Measurements from ENCODE around the gene FSTL3. TPM values are rescaled to one million over a fixed set of nuclear protein-coding genes. Genes with fewer than 3 reads are reported as not detected.

The FSTL3 gene
- total RNA-seq, 2 experiments from 2014 or later = 3.4 to 7.3 TPM

DNA sequence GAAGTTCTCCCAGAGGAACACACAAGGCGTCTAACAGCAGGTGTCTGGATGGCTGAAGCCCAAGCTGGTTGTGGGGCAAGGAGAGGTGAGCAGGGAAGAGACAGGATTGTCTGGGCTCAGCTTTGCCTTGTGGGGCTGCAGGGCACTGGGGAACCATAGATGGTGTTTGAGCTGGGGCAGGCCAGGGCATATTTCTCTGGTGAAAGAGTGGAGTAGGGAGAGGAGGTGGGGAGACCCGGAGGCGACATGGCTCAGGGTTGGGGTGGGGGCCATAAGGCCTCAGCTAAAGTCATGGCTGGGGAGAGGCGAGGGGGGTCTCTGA lies 27.1 kb downstream of the FSTL3 start:
- Histone ChIP-seq H3K4me2 (ENCODE audit: low read length) (peak overlapping the region; percentile 51), H3K4me3 (ENCODE audit: low read depth, low read length, poor library complexity, severe bottlenecking) (peak overlapping the region; percentile 44), H3K9me2 (ENCODE audit: insufficient read depth, low read length) (no peaks in the 10 kb centered on the region), H3K9me3 (ENCODE audit: low read length) (no peaks in the 10 kb centered on the region), H3K79me2 (ENCODE audit: insufficient read depth, low read depth, low read length) (no peaks in the 10 kb centered on the region), H3K36me3 (ENCODE audit: insufficient read depth, low read length) (no peaks in the 10 kb centered on the region), H3K27ac (ENCODE audit: low read depth, low read length, poor library complexity, severe bottlenecking) (no peak overlapping the region), H4K20me1 (ENCODE audit: insufficient read depth, low read length) (no peaks in the 10 kb centered on the region), H2AFZ (ENCODE audit: low read length) (peak overlapping the region; percentile 70; the same call in 1 of the 2 replicates), H3K4me1 (ENCODE audit: insufficient read depth, low read length, poor library complexity, severe bottlenecking) (peaks cover 13% of the 10 kb centered on the region)
- BruUV-seq (replicated peaks) = no TSS peak
- DNase-seq (ENCODE audit: low spot score) = no peak
- TF ChIP-seq CTCF (conservative IDR thresholded peaks at IDR 0.05; ENCODE audit: low read length) (no peak), EZH2phosphoT487 (IDR thresholded peaks at IDR 0.05; ENCODE audit: borderline replicate concordance, low read depth, low read length) (no peak)
- ChIA-PET POLR2A (interaction anchor here (0.7 to 1.1 kb wide), 2 partner anchors 22 to 273 kb away, joined by 4 read pairs; no protein-coding TSS in a partner anchor), CTCF (ENCODE audit: unreplicated experiment) (interaction anchor here (0.6 kb wide), 2 partner anchors 35 to 48 kb away, joined by 3 read pairs; no protein-coding TSS in a partner anchor)
- intact Hi-C loops (cut with micrococcal nuclease; ENCODE audit: unreplicated experiment) = no loop called here

DNA sequence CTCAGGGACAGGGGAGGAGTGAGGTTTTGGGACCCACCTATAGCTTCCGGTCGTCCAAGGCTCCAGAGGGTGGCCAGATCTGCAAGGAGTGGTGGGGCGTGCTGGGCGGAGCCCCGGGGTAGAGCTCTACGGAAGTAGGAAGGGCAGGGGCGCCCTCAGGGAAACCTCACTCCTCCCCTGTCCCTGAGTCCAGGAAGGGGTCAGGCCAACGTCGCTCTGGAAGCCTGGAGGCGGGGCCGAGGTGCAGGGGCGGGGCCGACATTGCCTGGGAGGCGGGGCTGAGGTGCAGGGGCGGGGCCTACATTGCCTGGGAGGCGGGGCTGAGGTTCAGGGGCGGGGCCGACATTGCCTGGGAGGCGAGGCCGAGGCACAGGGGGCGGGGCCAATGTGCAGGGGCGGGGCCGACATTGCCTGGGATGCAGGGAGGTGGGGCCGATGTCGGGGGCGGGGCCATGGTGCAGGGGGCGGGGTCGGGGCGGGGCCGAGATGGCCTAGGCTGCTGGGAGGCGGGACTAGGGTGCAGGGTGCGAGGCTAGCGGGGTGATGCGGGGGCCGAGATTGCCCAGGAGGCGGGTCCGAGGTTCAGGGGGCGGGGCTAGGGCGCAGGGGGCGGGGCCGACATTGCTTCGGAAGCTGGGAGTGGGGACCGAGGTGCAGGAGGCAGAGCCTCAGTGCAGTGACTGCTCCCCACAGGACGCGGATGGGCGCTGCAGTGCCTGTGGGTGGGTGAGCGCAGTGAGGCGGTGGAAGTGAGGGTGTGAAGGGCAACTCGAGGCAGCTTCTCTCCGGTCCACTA lies 27.7 kb downstream of the FSTL3 start:
- POLR2A ChIA-PET = interaction anchor here (1.1 kb wide), 1 partner anchor 23 kb away, joined by 4 read pairs; no protein-coding TSS in a partner anchor
- peak; percentile 81 for DNase-seq (ENCODE audit: low spot score)
- Histone ChIP-seq H3K79me2 (ENCODE audit: insufficient read depth, low read depth, low read length) (no peaks in the 10 kb centered on the region), H2AFZ (ENCODE audit: low read length) (peak overlapping the region; percentile 70; the same call in 1 of the 2 replicates), H3K27ac (ENCODE audit: low read depth, low read length, poor library complexity, severe bottlenecking) (no peak overlapping the region), H3K4me2 (ENCODE audit: low read length) (peak overlapping the region; percentile 51), H3K9me3 (ENCODE audit: low read length) (no peaks in the 10 kb centered on the region), H3K9me2 (ENCODE audit: insufficient read depth, low read length) (no peaks in the 10 kb centered on the region), H3K4me1 (ENCODE audit: insufficient read depth, low read length, poor library complexity, severe bottlenecking) (peaks cover 13% of the 10 kb centered on the region), H3K4me3 (ENCODE audit: low read depth, low read length, poor library complexity, severe bottlenecking) (peak overlapping the region; percentile 44), H4K20me1 (ENCODE audit: insufficient read depth, low read length) (no peaks in the 10 kb centered on the region), H3K36me3 (ENCODE audit: insufficient read depth, low read length) (no peaks in the 10 kb centered on the region)
- intact Hi-C loops (cut with micrococcal nuclease; ENCODE audit: unreplicated experiment) = no loop called here
- no TSS peak for BruUV-seq (replicated peaks)
- CTCF ChIA-PET (ENCODE audit: unreplicated experiment) = interaction anchor here (0.6 kb wide), 2 partner anchors 35 to 49 kb away, joined by 3 read pairs; no protein-coding TSS in a partner anchor
- no peak for TF ChIP-seq EZH2phosphoT487 (IDR thresholded peaks at IDR 0.05; ENCODE audit: borderline replicate concordance, low read depth, low read length)
- no peak for TF ChIP-seq CTCF (conservative IDR thresholded peaks at IDR 0.05; ENCODE audit: low read length)

DNA sequence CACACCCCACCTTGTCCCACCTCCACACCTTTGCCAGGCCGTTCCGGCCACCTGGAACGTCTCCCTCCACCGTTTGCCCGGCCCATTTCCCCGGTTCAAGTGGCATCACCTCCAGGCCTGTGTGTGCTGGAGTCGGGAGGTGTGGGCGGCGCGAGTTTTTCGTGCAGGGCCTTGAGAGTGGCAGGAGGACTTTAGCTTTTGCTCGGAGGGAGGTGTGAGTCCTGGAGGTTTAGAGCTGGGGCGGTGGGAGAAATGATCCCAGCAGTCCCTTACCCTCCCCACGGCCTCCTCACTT lies 28.2 kb downstream of the FSTL3 start:
- H3K9me2 ChIP-seq (ENCODE audit: insufficient read depth, low read length) = no peaks in the 10 kb centered on the region
- ChIA-PET POLR2A (no interaction called here), CTCF (ENCODE audit: unreplicated experiment) (no interaction called here)
- no peak for DNase-seq (ENCODE audit: low spot score)
- no peaks in the 10 kb centered on the region for H3K9me3 ChIP-seq (ENCODE audit: low read length)
- intact Hi-C loops (cut with micrococcal nuclease; ENCODE audit: unreplicated experiment) = no loop called here
- no peak overlapping the region for H3K27ac ChIP-seq (ENCODE audit: low read depth, low read length, poor library complexity, severe bottlenecking)
- H4K20me1 ChIP-seq (ENCODE audit: insufficient read depth, low read length) = no peaks in the 10 kb centered on the region
- H3K4me3 ChIP-seq (ENCODE audit: low read depth, low read length, poor library complexity, severe bottlenecking) = no peak overlapping the region
- no TSS peak for BruUV-seq (replicated peaks)
- no peak for TF ChIP-seq CTCF (conservative IDR thresholded peaks at IDR 0.05; ENCODE audit: low read length)
- H3K36me3 ChIP-seq (ENCODE audit: insufficient read depth, low read length) = no peaks in the 10 kb centered on the region
- H3K4me2 ChIP-seq (ENCODE audit: low read length) = peak overlapping the region; percentile 13; the same call in 1 of the 2 replicates
- H3K4me1 ChIP-seq (ENCODE audit: insufficient read depth, low read length, poor library complexity, severe bottlenecking) = peaks cover 13% of the 10 kb centered on the region
- H2AFZ ChIP-seq (ENCODE audit: low read length) = no peak overlapping the region
- H3K79me2 ChIP-seq (ENCODE audit: insufficient read depth, low read depth, low read length) = no peaks in the 10 kb centered on the region

Data from OCI-LY7 (cell line).